Glutamatergic neuron (in vitro differentiated cells): ENCODE results near the gene KANK4. TPM values are rescaled to one million over a fixed set of nuclear protein-coding genes. Genes with fewer than 3 reads are reported as not detected.

Experiments
- DNase-seq: peaks from one replicate; pipeline ENCODE4 v3.0.0; 2022
- H3K27ac Mint-ChIP-seq: one replicate; pipeline ENCODE4 v1.8.0; 2020; ENCODE audit warnings: mild to moderate bottlenecking, mixed read lengths, inconsistent platforms; ENCODE audit not compliant: unreplicated experiment
- H3K27me3 Mint-ChIP-seq: one replicate; pipeline ENCODE4 v1.8.0; 2020; ENCODE audit warnings: mild to moderate bottlenecking, moderate library complexity, mixed read lengths, inconsistent platforms; ENCODE audit not compliant: unreplicated experiment
- H3K36me3 Mint-ChIP-seq: one replicate; pipeline ENCODE4 v1.8.0; 2020; ENCODE audit warnings: mild to moderate bottlenecking, mixed read lengths, inconsistent platforms; ENCODE audit not compliant: unreplicated experiment
- H3K4me1 Mint-ChIP-seq: one replicate; pipeline ENCODE4 v1.8.0; 2020; ENCODE audit warnings: mild to moderate bottlenecking, low read depth, mixed read lengths, inconsistent platforms; ENCODE audit not compliant: unreplicated experiment
- H3K4me3 Mint-ChIP-seq: one replicate; pipeline ENCODE4 v1.8.0; 2020; ENCODE audit warnings: mild to moderate bottlenecking, mixed read lengths, inconsistent platforms; ENCODE audit not compliant: unreplicated experiment
- H3K9me3 Mint-ChIP-seq: one replicate; pipeline ENCODE4 v1.8.0; 2020; ENCODE audit warnings: mild to moderate bottlenecking, moderate library complexity, mixed read lengths, inconsistent platforms; ENCODE audit not compliant: unreplicated experiment
- total RNA-seq: library from RNA; stranded (reverse); fragmentation: NEBNext Ultra II Directional; extraction: Animal tissue kit (Norgen Biotek cat#: 25700); gene quantifications from one replicate; pipeline ENCODE4 v1.2.1, GENCODE V29; 2021; ENCODE audit not compliant: unreplicated experiment
- TF ChIP-seq, protein P1 (sequence below): fragments of 200-600 bp; sonication (generic); IDR thresholded peaks from one replicate; pipeline ENCODE4 v1.5.0; 2021; ENCODE audit not compliant: partially characterized antibody, unreplicated experiment

KANK4 gene
- total RNA-seq, 1 donor from 2014 or later: not detected

DNA sequence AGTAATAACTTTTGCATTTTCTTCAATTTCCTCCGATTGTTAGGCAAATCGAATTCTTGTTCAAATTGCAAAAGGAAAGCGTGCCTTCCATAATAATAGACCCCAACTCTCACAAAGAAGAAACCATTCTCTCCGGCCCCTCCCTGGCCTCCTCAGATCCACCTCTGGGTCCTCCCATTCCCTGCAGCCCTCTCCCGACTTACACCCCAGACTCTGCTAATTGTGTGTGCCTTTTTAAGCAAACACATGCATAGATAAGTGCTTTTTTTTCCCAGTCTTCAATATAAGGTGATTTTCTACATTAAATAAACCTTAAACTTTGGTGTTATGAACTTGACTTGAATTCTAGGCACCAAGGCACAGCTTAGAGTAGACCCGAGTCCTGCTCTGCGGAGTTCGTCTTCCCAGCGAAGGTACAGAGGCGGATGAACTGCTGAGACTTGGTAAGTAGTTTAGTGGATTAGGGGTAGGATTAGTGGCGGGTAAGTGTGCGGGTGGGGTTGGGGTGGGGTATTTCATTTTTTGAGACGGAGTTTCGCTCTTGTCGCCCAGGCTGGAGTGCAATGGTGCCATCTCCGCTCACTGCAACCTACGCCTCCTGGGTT, 123.0 kb downstream of the KANK4 start:
- Mint-ChIP-seq H3K27me3 (peaks cover 12% of the 10 kb centered on the region), H3K9me3 (peaks cover 2% of the 10 kb centered on the region), H3K4me3 (peak overlapping the region; percentile 61), H3K36me3 (peaks cover 6% of the 10 kb centered on the region), H3K4me1 (peaks cover 6% of the 10 kb centered on the region), H3K27ac (no peak overlapping the region)
- TF ChIP-seq, protein P1, sequence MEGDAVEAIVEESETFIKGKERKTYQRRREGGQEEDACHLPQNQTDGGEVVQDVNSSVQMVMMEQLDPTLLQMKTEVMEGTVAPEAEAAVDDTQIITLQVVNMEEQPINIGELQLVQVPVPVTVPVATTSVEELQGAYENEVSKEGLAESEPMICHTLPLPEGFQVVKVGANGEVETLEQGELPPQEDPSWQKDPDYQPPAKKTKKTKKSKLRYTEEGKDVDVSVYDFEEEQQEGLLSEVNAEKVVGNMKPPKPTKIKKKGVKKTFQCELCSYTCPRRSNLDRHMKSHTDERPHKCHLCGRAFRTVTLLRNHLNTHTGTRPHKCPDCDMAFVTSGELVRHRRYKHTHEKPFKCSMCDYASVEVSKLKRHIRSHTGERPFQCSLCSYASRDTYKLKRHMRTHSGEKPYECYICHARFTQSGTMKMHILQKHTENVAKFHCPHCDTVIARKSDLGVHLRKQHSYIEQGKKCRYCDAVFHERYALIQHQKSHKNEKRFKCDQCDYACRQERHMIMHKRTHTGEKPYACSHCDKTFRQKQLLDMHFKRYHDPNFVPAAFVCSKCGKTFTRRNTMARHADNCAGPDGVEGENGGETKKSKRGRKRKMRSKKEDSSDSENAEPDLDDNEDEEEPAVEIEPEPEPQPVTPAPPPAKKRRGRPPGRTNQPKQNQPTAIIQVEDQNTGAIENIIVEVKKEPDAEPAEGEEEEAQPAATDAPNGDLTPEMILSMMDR: no peak
- DNase-seq: no peak

DNA sequence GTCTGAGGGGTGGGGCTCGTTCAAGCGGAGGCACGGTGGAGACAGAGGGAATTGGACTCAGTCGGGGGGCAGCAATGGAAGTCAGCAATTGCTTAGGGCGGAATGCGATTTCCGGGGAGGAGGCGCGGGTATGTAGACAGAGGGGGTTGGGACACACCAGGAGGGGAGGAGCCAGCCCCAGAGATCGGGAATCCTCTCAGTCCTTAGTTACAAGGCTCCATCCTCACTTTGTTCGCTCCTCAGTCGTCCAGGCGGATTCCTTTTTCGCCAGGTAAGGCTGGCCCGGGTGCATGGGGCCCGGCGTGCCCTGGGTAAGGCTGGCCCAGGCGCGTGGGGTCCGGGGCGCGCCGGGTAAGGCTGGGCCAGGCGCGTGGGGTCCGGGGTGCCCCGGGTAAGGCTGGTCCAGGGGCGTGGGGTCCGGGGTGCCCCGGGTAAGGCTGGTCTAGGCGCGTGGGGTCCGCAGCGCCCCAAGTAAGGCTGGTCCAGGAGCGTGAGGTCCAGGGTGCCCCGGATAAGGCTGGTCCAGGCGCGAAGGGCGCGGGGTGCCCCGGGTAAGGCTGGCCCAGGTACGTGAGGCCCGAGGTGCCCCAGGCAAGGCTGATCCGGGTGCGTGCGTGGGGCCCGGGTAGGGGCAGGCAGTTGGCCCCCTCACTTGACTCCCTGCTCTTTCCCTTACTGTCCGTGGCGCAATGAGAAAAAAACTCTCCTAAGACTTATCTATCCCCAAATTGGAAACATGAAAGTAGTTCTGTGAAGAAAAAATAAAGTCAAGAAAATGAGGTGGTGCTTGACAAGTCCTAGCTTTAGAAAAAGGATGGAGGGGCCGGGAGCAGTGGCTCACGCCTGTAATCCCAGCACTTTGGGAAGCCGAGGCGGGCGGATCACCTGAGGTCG, 124.3 kb downstream of the KANK4 start, which contains the start of gene L1TD1:
Gene L1TD1, plus strand, starts transcription at position 199 of the 894 bp plus-strand sequence. CDS start 11,780 bp downstream, outside the sequence.
- H3K27me3 Mint-ChIP-seq: peaks cover 12% of the 10 kb centered on the region

GRCh38 chr1:62188111-62188510, 131.1 kb downstream of the KANK4 start:
- no peak overlapping the region for H3K27ac Mint-ChIP-seq
- peaks cover 9% of the 10 kb centered on the region for H3K4me1 Mint-ChIP-seq
- peaks cover 2% of the 10 kb centered on the region for H3K9me3 Mint-ChIP-seq
- TF ChIP-seq, protein P1: no peak
- no peaks in the 10 kb centered on the region for H3K27me3 Mint-ChIP-seq
- H3K4me3 Mint-ChIP-seq: no peak overlapping the region
- no peak for DNase-seq
- H3K36me3 Mint-ChIP-seq: no peaks in the 10 kb centered on the region

More for the DNA sequence above, 124.3 kb downstream of the KANK4 start, which contains the start of gene L1TD1:
- Mint-ChIP-seq H3K36me3 (peaks cover 6% of the 10 kb centered on the region), H3K4me3 (peak within 1 kb of the TSS; percentile 78), H3K9me3 (peaks cover 2% of the 10 kb centered on the region), H3K27ac (no peak within 1 kb of the TSS), H3K4me1 (peaks cover 6% of the 10 kb centered on the region)
- peak; percentile 31 for DNase-seq
- TF ChIP-seq, protein P1: no peak

DNA sequence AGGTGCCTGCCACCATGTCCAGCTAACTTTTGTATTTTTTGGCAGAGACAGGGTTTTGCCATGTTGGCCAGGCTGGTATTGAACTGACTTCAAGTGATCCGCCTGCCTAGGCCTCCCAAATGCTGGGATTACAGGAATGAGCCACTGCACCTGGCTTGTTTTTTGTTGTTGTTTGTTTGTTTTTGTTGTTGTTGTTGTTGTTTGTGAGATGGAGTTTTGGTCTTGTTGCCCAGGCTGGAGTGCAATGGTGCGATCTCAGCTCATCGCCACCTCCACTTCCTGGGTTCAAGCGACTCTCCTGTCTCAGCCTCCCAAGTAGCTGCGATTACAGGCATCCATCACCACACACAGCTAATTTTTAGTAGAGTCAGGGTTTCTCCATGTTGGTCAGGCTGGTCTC, 131.7 kb downstream of the KANK4 start:
- no peak overlapping the region for H3K27ac Mint-ChIP-seq
- peaks cover 12% of the 10 kb centered on the region for H3K4me1 Mint-ChIP-seq
- H3K36me3 Mint-ChIP-seq: no peaks in the 10 kb centered on the region
- TF ChIP-seq, protein P1: no peak
- no peaks in the 10 kb centered on the region for H3K27me3 Mint-ChIP-seq
- no peak for DNase-seq
- H3K9me3 Mint-ChIP-seq: peaks cover 2% of the 10 kb centered on the region
- H3K4me3 Mint-ChIP-seq: no peak overlapping the region

Other genes starting within 250 kb of the KANK4 start
- gene L1TD1, start 124.6 kb downstream of the KANK4 start, total RNA-seq: 1.8 TPM
- 13.6 TPM for gene USP1, start 117.6 kb upstream of the KANK4 start, total RNA-seq